ENCODE data around the gene LSR.
"Not testable (repeated sequence)": the region's sequence is repeated elsewhere in the genome, so short reads cannot be mapped to it uniquely, and the experiment has no call there.

LSR gene

GRCh38 chr19:35220315-35220921 is 28.4 kb upstream of the LSR start:
- DNase-seq, result no peak

DNA sequence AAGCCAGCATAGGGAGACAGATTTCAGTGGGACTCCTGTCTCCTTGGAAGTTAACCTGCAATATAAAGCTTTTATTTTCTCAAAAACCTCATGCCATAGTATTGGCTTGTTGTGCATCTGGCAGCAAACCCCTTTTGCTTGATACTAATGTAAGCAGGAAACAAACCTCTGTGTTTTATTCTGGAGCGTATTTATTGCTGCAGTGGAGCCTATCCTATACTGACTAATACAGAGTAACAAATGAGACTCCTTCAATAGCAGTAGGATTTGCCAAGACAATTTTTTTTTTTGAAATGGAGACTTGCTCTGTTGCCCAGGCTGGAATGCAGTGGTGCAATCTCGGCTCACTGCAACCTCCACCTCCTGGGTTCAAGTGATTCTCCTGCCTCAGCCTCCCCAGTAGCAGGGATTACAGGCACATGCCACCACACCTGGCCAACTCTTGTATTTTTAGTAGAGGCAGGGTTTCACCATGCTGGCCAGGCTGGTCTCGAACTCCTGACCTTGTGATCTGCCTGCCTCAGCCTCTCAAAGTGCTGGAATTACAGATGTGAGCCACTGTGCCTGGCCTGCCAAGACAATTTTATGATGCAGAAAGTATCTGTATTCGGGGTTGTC is 27.7 kb upstream of the LSR start:
- DNase-seq, result not testable (repeated sequence)

DNA sequence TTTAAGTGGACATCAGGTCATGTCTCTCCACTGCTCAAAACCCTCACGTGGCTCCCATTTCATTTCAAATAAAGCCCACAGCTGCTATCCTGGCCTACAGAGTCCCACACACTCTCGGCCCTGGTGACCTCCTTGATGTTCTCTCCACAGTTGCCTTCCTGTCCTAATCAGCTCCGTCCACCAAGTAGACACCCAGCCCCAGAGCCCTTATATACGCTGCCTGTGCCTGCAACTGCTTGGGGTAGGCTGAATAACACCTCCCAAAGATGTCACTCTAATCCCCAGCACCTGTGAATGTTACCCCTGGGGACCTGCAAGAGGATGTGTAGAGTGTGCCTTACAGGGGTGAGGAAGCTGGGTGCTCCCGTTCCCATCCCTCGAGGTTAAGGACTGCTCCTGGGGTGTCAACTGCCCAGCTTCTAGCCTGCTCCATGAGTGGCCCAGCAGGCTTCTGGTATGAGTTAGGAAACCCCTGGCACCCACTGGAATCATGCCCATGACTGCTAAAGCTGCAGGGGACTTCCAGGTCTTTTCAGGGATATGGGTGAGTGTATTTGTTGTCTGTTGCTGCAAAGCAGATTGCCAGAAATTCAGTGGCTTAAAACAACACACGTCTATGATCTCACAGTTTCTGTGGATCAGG is 26.3 kb upstream of the LSR start:
- DNase-seq, result no peak

DNA sequence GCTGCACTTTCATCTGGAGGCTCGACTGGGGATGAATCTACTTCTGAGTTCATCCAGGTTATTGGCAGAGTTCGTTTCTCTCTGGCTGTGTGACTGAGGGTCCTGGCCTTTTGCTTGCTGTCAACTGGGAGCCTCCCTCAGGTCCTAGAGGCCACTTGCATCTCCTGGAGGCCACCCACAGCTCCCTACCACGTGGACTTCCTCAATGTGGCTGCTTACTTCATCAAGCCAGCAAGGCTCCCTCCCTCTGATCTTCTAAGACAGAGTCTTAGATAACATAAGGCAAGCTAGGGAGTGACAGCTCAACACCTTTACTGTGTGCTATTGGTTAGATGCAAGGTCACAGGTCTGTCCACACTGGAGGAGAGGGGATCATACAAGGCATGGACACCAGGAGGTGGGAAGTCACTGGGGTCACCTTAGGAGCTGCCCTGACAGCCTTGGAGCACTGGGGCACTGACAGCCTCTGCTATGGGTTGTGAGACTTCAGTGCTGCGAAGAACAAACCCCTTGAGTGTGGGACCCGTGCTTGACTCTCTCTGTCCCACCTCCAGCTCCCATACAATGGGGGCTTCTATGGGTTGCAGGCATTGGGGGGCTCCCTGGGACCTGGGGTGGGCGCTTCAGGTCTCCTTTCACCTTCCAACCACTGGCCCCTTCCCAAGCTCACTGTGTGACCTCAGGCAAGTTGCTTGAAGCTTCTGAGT is 25.6 kb upstream of the LSR start:
- no peak for DNase-seq

GRCh38 chr19:35223862-35224505 is 24.8 kb upstream of the LSR start:
- DNase-seq, result no peak

DNA sequence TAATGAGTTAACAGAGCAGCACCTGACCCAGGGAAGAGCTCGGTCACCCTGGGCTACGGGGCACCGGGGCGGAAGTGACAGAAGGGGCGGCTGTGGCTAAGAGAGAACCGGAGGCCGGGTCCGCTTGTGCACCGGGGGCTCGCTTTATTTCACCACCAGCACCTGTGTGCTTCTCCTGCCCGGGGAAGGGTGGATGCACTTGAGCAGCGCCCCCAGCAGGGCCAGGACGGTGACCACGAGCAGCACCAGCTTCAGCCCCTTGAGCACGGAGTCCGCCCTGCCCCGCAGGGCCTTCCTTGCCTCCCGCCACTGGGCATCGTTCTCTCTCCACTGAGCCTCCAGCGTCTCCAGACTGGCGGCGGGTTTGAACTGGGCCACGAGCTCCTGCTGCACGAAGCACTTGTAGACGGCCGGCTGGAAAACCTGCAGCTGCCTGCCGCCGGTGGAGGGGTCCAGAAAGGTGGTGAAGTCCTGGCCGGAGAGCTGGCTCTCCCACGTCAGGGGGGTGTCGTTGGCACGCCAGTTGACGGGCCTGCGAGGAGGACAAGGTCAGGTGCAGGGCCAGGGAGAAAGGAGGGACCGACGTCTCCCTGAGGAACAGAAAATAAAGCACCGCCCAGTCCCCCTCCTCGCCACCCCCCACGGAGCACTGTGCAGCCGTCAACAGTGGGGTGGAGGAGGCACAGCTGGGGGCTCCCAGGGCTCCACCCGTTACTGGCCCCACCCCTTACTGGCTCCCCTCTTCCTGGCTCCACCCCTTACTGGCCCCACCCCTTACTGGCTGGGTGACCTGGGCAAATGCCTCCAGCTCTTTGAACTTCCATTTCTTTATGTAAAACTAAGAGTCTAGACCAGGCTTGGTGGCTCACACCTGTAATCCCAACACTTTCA is 23.9 kb upstream of the LSR start:
- peak; percentile 33 for DNase-seq

- DNase-seq, result no peak
These were observed 22.9 kb upstream of the LSR start for GRCh38 chr19:35225951-35226350.

- no peak for DNase-seq
These were observed 22.1 kb upstream of the LSR start for GRCh38 chr19:35226748-35227147.

DNA sequence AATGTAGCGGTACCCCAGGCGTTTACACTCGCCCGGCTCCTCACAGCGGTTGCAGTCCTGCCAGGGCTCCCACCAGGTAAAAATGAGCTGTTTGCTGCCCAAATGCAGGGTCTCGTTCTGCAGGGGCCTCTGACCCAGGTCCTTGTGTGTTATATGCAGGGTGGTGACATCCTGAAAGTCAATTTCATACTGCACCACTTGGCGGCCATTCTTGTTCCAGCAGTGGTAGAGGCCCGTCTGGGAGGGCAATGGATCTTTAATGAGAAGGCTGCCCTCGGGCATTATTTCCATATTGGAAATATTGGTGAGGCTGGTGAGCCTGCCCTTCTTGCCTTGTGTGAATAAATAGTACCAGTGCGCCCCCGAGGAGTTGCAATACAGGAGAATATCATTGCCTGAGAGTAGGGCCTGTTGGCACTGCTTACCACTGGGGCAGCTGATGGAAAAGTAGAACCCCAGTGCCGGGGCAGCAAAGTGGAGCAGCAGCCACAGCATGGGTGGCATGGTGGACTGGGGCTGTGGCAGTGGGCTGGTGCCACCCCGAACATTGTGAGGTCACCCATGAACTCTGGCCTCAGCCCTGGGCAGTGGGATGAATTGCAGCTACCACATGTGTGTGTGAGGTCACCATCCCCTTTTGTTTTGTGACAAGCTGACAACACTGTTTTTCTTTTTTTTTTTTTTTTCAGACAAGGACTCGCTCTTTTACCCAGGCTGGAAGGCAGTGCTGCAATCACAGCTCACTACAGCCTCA is 20.4 kb upstream of the LSR start, which contains the start of gene FAM187B:
TSS of gene FAM187B (minus strand) at position 563 of the 754 bp plus-strand sequence. CDS start at position 504, 59 bp downstream.
- DNase-seq, result no peak

GRCh38 chr19:35229601-35230000 is 19.2 kb upstream of the LSR start:
- no peak for DNase-seq

DNA sequence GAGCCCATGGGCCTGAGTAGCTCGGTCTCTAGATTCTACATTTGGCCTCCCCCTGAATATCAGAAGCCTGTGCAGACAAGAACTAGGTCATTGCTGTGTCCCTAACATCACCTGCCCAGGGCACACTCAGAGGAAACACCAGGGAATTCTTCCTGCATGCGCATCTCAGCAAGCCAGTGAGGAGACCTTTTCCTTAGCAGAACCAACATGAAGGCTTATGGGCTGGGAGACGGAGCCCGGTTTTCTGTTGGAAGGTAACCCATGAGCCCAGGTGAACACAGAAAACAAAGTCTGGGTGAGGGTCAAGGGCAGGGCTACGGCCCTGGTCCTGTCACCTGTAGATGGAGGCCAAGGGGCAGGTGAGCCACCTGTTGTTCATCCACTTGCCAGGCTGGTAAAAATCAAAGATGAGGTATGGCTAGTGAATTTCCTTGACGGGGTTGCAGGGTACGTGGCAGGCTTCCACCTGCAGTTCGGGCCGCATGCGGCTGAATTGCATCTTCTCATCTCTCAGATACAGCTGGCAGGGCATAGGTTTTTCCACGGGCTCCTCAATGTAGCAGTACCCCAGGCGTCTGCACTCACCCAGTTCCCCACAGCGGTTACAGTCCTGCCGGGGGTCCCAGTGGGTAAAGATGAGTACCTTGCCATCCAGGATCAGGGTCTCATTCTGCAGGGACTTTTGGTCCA is 16.7 kb upstream of the LSR start:
- DNase-seq, result no peak

DNA sequence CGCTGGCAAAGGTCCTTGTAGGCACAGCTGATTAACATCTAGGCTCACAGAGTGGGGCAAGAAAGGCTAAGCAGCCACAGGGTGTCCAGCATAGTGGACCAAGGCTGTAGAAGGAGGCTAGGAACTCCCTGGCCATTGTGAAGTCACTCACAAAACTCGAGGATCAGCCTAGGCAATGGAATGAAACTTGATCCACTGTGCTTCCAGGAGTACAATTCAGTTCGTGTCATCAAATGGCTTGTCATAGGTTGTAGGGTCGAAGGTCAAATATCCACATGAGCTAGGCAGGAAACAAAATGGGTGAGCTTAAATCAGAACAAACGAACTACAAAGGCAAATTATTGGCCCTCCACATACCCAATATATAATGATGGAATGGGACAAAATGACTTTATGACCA is 15.9 kb upstream of the LSR start:
- no peak for DNase-seq

DNA sequence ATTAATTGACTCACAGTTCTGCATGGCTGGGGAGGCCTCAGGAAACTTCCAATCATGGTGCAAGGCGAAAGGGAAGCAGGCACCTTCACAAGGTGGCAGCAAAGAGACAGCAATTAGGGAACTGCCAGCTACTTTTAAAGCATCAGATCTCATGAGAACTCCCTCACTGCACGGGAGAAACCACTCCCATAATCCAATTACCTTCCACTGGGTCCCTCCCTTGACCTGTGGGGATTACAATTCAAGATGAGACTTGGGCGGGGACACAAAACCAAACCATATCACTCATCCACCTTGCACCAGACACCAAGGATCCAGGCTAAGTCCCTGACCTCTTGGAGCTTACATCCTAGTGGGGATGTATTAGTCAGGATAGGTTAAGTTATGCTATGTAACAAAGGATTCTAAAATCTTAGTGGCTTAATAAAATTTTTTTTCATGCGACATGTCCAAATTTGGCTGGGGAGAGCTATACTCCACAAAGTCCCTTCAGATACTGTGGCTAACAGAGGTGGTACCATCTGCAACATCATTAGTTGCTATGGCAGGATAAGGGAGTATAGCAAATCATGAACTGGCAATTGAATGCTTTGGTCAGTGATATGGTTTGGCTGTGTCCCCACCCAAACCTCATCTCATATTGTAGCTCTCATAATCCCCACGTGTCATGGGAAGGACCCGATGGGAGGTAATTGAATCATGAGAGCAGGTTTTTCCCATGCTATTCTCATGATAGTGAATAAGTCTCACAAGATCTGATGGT is 12.0 kb upstream of the LSR start:
- peak; percentile 27 for DNase-seq

DNA sequence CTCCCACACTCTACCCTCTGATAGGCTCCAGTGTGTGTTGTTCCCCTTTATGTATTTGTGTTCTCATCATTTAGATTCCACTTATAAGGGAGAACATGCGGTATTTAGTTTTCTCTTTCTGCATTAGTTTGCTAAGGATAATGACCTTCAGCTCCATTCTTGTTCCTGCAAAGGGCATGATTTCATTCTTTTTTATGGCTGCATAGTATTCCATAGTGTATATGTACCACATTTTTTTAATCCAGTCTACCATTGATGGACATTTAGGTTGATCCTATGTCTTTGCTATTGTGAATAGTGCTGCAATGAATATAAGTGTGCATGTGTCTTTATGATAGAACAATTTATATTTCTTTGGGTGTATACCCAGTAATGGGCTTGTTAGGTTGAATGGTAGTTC is 9.2 kb upstream of the LSR start:
- not testable (repeated sequence) for DNase-seq

- DNase-seq, result peak; percentile 23
These were observed 8.5 kb upstream of the LSR start for GRCh38 chr19:35240327-35240726.

GRCh38 chr19:35241417-35241816 is 7.4 kb upstream of the LSR start:
- no peak for DNase-seq

DNA sequence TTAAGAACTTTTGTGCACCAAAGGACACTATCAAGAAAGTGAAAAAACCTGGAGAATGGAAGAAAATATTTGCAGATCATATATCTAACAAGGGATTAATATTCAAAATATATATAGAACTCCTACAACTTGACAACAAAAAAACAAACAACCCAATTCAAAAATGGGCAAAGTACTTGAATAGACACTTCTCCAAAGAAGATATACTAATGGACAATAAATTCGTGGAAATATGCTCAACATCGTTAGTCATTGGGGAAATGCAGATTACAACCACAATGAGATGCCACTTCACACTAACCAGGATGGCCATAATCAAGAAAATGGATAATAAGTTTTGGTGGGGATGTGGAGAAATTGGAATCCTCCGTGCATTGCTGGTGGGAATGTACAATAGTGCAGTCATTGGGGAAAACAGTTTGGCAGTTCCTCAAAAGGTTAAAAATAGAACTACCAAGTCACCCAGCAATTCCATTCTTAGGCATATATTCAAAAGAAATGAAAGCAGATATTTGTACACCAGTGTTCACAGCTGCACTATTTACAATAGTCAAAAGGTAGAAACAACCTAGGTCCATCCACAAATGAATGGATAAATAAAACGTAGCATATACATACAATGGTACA is 2.2 kb upstream of the LSR start:
- no peak for DNase-seq

GRCh38 chr19:35247526-35248309 is 1.1 kb upstream of the LSR start:
- DNase-seq, result peak; percentile 54
